HG02763 (cell line): ENCODE results near the gene FOXP1.
A peak's percentile ranks its signal among the peaks of the same experiment; 100 is the strongest.

Source experiments
- ATAC-seq: cut with Tn5 transposase; IDR thresholded peaks from one replicate; pipeline ENCODE4 v1.9.1; 2021; ENCODE audit warnings: mild to moderate bottlenecking, moderate library complexity; ENCODE audit not compliant: unreplicated experiment

The FOXP1 gene

GRCh38 chr3:71406972-71407810, 176.3 kb downstream of the FOXP1 start:
- ATAC-seq = no peak

GRCh38 chr3:71402911-71403310, 180.6 kb downstream of the FOXP1 start:
- no peak for ATAC-seq

- no peak for ATAC-seq
Observed at GRCh38 chr3:71402280-71402679, 181.2 kb downstream of the FOXP1 start.

GRCh38 chr3:71401695-71402231, 181.8 kb downstream of the FOXP1 start:
- no peak for ATAC-seq

- ATAC-seq = no peak
Observed at GRCh38 chr3:71400986-71401451, 182.5 kb downstream of the FOXP1 start.

- no peak for ATAC-seq
Observed at GRCh38 chr3:71399478-71399877, 184.1 kb downstream of the FOXP1 start.

GRCh38 chr3:71398157-71398836, 185.2 kb downstream of the FOXP1 start:
- ATAC-seq = no peak

- ATAC-seq = no peak
Observed at GRCh38 chr3:71397726-71398125, 185.8 kb downstream of the FOXP1 start.

- ATAC-seq = no peak
Observed at GRCh38 chr3:71397046-71397445, 186.5 kb downstream of the FOXP1 start.

GRCh38 chr3:71395927-71396695, 187.4 kb downstream of the FOXP1 start:
- ATAC-seq = no peak

GRCh38 chr3:71395470-71395869, 188.1 kb downstream of the FOXP1 start:
- no peak for ATAC-seq

- no peak for ATAC-seq
Observed at GRCh38 chr3:71393745-71394144, 189.8 kb downstream of the FOXP1 start.

- ATAC-seq = no peak
Observed at GRCh38 chr3:71393093-71393492, 190.4 kb downstream of the FOXP1 start.

GRCh38 chr3:71392251-71392650, 191.3 kb downstream of the FOXP1 start:
- peak; percentile 79 for ATAC-seq

GRCh38 chr3:71391361-71391760, 192.2 kb downstream of the FOXP1 start:
- ATAC-seq = no peak

GRCh38 chr3:71389911-71390573, 193.5 kb downstream of the FOXP1 start:
- no peak for ATAC-seq

GRCh38 chr3:71389191-71389590, 194.3 kb downstream of the FOXP1 start:
- ATAC-seq = no peak

- ATAC-seq = no peak
Observed at GRCh38 chr3:71388535-71389120, 194.9 kb downstream of the FOXP1 start.

- ATAC-seq = no peak
Observed at GRCh38 chr3:71387586-71387985, 195.9 kb downstream of the FOXP1 start.
